GM12874 (cell line): ENCODE measurements around the gene RTTN.

Experiments used
- CTCF ChIP-seq: IDR thresholded peaks from 2 replicates; pipeline ENCODE4 v1.5.1; 2011; ENCODE audit warnings: low read depth, mild to moderate bottlenecking, control low read depth, low read length, moderate library complexity; ENCODE audit not compliant: insufficient read depth

RTTN gene

DNA sequence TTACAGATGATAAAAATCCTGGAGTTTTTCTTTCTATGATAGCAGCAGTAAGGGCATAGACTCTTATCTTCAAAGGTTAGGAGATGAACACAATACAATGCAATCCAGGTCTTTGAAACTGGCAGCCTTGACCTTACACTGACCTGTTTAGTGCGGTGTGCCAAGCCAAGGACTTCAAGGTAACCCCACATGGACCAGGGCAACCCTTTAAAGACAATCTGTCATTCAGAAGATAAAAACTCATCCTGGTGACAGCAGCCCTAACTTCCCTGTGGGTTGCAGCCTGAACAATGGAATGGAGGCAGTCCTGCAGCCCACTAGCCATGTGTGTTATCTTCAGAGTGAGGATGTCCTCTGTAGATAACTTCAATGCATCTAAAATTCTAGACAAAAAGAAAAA is 78.1 kb downstream of the RTTN start:
- TF ChIP-seq CTCF = no peak

DNA sequence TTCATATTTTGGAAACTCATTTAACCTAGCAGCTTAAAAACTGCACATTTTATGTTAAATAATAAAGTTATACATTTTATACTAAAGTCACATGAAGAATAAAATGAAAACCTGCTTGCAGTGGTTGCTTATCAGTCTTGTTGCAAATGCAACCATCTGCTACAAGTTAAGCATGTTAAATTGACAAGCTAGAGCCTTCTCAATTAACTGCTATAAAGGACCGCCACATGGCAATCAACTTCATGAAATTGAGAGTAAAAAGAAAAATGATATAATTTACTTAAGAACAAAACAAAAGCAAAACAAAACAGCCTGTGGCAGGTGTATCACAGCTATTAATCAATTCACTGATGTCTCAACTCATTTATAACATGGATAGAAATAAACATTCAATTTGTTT is 78.7 kb downstream of the RTTN start:
- TF ChIP-seq CTCF = no peak

GRCh38 chr18:70124139-70124538 is 81.3 kb downstream of the RTTN start:
- TF ChIP-seq CTCF = no peak

DNA sequence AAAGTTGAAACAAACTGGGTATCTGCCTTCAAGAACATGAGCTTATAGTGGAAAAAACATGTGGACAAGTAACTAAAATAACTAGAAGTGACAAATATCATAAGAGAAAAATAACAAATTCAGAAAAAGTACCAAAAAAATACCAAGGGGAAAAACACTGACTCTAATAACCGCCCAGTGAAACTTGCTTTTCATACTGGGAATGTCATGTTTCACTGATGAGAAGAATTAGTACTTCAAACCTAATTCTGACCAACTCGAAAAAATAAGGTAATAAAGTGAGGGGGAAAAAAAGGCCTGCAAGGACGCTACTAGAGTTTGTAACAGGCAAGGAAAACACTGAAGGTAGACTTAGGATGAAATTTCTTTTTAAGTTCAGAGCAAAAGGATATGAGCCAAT is 83.6 kb downstream of the RTTN start:
- TF ChIP-seq CTCF = no peak

DNA sequence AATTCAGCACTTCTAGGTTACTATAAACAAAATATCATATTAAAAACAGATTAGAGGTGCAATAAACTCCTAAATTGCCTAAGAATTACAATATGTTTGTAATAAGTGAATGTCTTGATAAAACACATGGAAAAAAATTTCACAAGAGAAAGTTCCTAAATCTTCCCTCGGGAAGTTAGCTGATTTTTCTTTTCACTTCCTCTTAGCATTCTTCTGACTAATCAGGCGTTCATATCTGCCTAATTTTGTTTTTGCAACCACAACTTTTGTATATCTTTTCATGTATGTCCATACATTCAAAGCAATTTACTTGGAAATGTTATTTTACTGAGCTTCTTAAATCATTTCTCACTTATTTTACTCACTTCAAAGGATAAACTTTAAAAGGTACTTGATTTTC is 88.5 kb downstream of the RTTN start:
- no peak for TF ChIP-seq CTCF

GRCh38 chr18:70113511-70113910 is 92.0 kb downstream of the RTTN start:
- TF ChIP-seq CTCF = no peak

DNA sequence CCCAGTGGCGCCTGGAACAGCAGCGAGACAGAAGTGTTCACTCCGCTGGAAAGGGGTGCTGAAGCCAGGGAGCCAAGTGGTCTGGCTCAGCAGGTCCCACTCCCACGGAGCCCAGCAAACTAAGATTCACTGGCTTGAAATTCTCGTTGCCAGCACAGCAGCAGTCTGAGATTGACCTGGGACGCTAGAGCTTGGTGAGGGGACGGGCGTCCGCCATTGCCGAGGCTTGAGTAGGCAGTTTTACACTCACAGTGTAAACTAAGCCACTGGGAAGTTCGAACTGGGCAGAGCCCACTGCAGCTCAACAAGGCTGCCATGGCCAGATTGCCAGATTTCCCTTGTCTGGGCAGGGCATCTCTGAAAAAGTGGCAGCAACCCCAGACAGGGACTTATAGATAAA is 94.8 kb downstream of the RTTN start:
- no peak for TF ChIP-seq CTCF

DNA sequence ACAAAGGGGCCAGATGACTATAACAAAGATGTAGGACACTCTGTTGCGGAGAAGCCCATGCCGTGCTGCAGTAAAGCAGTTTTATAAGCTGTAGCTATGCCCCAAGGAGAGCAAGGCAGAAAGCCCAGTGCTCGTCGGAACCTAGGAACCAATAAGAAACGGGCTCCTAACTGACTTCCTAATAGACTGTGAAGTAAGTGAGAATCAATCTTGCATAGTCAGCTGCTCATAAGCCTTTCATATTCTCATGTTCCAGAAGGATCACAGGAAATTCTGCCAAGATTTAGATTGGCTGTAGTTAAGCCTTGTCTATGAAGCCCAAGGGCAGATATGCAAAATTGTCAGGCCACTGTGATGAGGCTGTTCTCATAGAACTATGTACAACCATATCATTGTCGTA is 98.4 kb downstream of the RTTN start:
- TF ChIP-seq CTCF = no peak
